GM21367 (cell line): Measurements from ENCODE around the gene ZNF69.
"Not testable (repeated sequence)": the region's sequence is repeated elsewhere in the genome, so short reads cannot be mapped to it uniquely, and the experiment has no call there.

Experiments
- ATAC-seq: cut with Tn5 transposase; IDR thresholded peaks from one replicate; pipeline ENCODE4 v1.9.1; 2021; ENCODE audit not compliant: unreplicated experiment

The ZNF69 gene

GRCh38 chr19:11890634-11891033 is 3.1 kb downstream of the ZNF69 start:
- no peak for ATAC-seq

- no peak for ATAC-seq
Observed at GRCh38 chr19:11894851-11895250, 7.3 kb downstream of the ZNF69 start.

GRCh38 chr19:11902228-11902627 is 14.6 kb downstream of the ZNF69 start:
- no peak for ATAC-seq

- ATAC-seq: no peak
Observed at GRCh38 chr19:11905928-11906327, 18.3 kb downstream of the ZNF69 start.

- ATAC-seq: not testable (repeated sequence)
Observed at GRCh38 chr19:11911937-11912336, 24.4 kb downstream of the ZNF69 start.

- ATAC-seq: not testable (repeated sequence)
Observed at GRCh38 chr19:11914417-11915051, 27.0 kb downstream of the ZNF69 start.

- no peak for ATAC-seq
Observed at GRCh38 chr19:11921852-11922495, 34.4 kb downstream of the ZNF69 start.

- ATAC-seq: peak; percentile 67
Observed at GRCh38 chr19:11924886-11925650, 37.5 kb downstream of the ZNF69 start, which contains the start of gene ZNF700. ZNF700 (plus strand) TSS chr19:11925107; CDS start chr19:11925211, 104 bp downstream.

- not testable (repeated sequence) for ATAC-seq
Observed at GRCh38 chr19:11925651-11926187, 38.1 kb downstream of the ZNF69 start.

GRCh38 chr19:11927227-11927626 is 39.6 kb downstream of the ZNF69 start:
- no peak for ATAC-seq

- no peak for ATAC-seq
Observed at GRCh38 chr19:11931051-11931450, 43.5 kb downstream of the ZNF69 start.

GRCh38 chr19:11931513-11931912 is 43.9 kb downstream of the ZNF69 start:
- ATAC-seq: no peak

GRCh38 chr19:11935829-11936228 is 48.2 kb downstream of the ZNF69 start:
- ATAC-seq: not testable (repeated sequence)

- not testable (repeated sequence) for ATAC-seq
Observed at GRCh38 chr19:11938383-11938782, 50.8 kb downstream of the ZNF69 start.

GRCh38 chr19:11941361-11941887 is 53.8 kb downstream of the ZNF69 start:
- ATAC-seq: not testable (repeated sequence)

GRCh38 chr19:11942008-11942842 is 54.6 kb downstream of the ZNF69 start:
- no peak for ATAC-seq

- ATAC-seq: no peak
Observed at GRCh38 chr19:11942843-11943108, 55.2 kb downstream of the ZNF69 start.

- no peak for ATAC-seq
Observed at GRCh38 chr19:11944656-11945055, 57.1 kb downstream of the ZNF69 start.

- ATAC-seq: no peak
Observed at GRCh38 chr19:11948646-11949045, 61.1 kb downstream of the ZNF69 start.

GRCh38 chr19:11949201-11949600 is 61.6 kb downstream of the ZNF69 start:
- no peak for ATAC-seq

- ATAC-seq: not testable (repeated sequence)
Observed at GRCh38 chr19:11949614-11950080, 62.1 kb downstream of the ZNF69 start.
